HG03558 (cell line): ENCODE data around the gene ZNF750.

Experiments used
- ATAC-seq: cut with Tn5 transposase; IDR thresholded peaks from one replicate; pipeline ENCODE4 v1.9.1; 2021; ENCODE audit warnings: moderate number of reproducible peaks; ENCODE audit not compliant: unreplicated experiment; ENCODE audit errors: extremely low read depth

Gene ZNF750

GRCh38 chr17:82860606-82861392, 21.0 kb upstream of the ZNF750 start:
- no peak for ATAC-seq

GRCh38 chr17:82859431-82860403, 19.9 kb upstream of the ZNF750 start:
- ATAC-seq: no peak

- no peak for ATAC-seq
Measured at GRCh38 chr17:82858376-82859126, 18.7 kb upstream of the ZNF750 start.

GRCh38 chr17:82856361-82856760, 16.5 kb upstream of the ZNF750 start:
- ATAC-seq: no peak

GRCh38 chr17:82854226-82854625, 14.4 kb upstream of the ZNF750 start:
- ATAC-seq: no peak

GRCh38 chr17:82851381-82851780, 11.6 kb upstream of the ZNF750 start:
- ATAC-seq: no peak

- no peak for ATAC-seq
Measured at GRCh38 chr17:82849076-82849945, 9.5 kb upstream of the ZNF750 start.

- no peak for ATAC-seq
Measured at GRCh38 chr17:82848022-82848592, 8.3 kb upstream of the ZNF750 start.

- no peak for ATAC-seq
Measured at GRCh38 chr17:82846061-82846691, 6.4 kb upstream of the ZNF750 start.

GRCh38 chr17:82845163-82845807, 5.5 kb upstream of the ZNF750 start:
- ATAC-seq: no peak

GRCh38 chr17:82844796-82845162, 5.0 kb upstream of the ZNF750 start:
- ATAC-seq: no peak

GRCh38 chr17:82843904-82844680, 4.3 kb upstream of the ZNF750 start:
- ATAC-seq: no peak

- ATAC-seq: no peak
Measured at GRCh38 chr17:82841921-82842596, 2.2 kb upstream of the ZNF750 start.

GRCh38 chr17:82840431-82840831, 609 bp upstream of the ZNF750 start:
- no peak for ATAC-seq

- no peak for ATAC-seq
Measured at GRCh38 chr17:82838386-82839063, 1.3 kb downstream of the ZNF750 start.

- ATAC-seq: no peak
Measured at GRCh38 chr17:82837586-82838320, 2.1 kb downstream of the ZNF750 start.
